CD4-positive, alpha-beta T cell treated with Interleukin-12 subunit alpha and Interleukin-12 subunit beta, for 1 hour (primary cell): ENCODE data around the gene PRCP.

ENCODE experiments used
- DNase-seq: peaks from one replicate; pipeline ENCODE4 v3.0.0-alpha.2; 2020

The PRCP gene

DNA sequence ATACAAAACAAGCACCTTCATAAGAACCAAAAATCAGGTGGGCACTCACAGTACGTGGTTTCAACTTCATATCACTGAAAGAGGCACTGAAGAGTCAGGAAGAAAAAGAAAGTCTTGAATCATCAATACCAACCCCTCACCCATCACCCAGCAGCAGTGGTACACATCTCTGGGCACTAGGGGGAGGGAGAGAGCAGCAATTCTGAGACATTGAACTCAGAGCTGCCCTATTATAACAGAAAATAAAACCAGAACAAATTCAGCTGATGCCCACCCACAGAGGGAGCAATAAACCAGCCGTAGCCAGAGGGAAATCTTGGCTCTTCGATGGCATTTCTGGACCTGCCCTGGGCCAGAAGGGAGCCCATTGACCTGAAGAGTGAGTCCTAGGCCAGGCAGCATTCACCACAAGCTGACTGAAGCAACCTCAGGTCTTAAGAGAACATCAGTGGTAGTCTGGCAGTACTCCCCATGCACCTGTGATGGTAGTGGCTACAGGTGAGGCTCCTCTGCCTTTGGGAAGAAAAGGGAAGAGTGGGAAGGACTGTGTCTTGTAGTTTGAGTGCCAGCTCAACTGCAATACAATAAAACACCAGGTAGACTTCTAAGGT is 124.4 kb downstream of the PRCP start:
- peak; percentile 31 for DNase-seq

DNA sequence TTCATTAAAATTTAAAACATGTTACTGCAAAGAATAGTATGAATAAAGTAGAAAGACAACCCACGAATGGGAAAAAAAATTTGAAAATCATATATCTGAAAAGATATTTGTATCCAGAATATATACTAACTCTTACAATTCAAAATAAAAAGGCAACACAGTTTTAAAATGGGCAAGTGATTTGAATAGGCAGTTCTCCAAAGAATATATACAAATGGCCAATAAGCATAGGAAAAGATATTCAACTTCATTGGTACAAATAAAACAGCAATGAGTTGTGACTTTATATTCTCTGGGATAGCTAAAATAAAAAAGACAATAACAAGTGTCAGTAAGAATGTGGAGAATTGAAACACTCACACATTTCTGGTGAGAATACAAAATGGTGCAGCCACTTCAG is 125.0 kb downstream of the PRCP start:
- DNase-seq: no peak
